Liver (tissue), 9 donors: Measurements from ENCODE around the gene GPR15LG. TPM values are rescaled to one million over a fixed set of nuclear protein-coding genes. Genes with fewer than 3 reads are reported as not detected.

ENCODE experiments used
- DNase-seq: peaks from one replicate; pipeline ENCODE4 v3.0.0-alpha.2; 2017; ENCODE audit warnings: low spot score
- H3K27ac ChIP-seq, 2 donors: one replicate each; pipeline ENCODE4 v1.7.0; 2013; ENCODE audit warnings: inconsistent platforms in 2 of 2, low read length in 2 of 2, control low read depth in 1 of 2, low read depth in 1 of 2, mild to moderate bottlenecking in 1 of 2
- H3K27me3 ChIP-seq, 4 donors: one replicate each; pipeline versions ENCODE4 v1.6.1 to v1.7.0; 2013; ENCODE audit warnings: low read length in 3 of 4, inconsistent platforms in 1 of 4, mild to moderate bottlenecking in 1 of 4, moderate library complexity in 1 of 4; ENCODE audit not compliant: control insufficient read depth in 4 of 4, insufficient read depth in 4 of 4
- H3K36me3 ChIP-seq, 4 donors: one replicate each; pipeline versions ENCODE4 v1.6.1 to v1.7.0; 2013; ENCODE audit warnings: low read length in 3 of 4, mild to moderate bottlenecking in 3 of 4, low read depth in 1 of 4, moderate library complexity in 1 of 4; ENCODE audit not compliant: control insufficient read depth in 4 of 4, insufficient read depth in 3 of 4
- H3K4me1 ChIP-seq, 4 donors: one replicate each; pipeline versions ENCODE4 v1.6.1 to v1.7.0; 2013; ENCODE audit warnings: low read length in 3 of 4, mild to moderate bottlenecking in 3 of 4, moderate library complexity in 1 of 4; ENCODE audit not compliant: control insufficient read depth in 4 of 4, insufficient read depth in 4 of 4
- H3K4me3 ChIP-seq, 3 donors: one replicate each; pipeline versions ENCODE4 v1.6.1 to v1.7.0; 2013; ENCODE audit warnings: low read length in 3 of 3, control low read depth in 1 of 3, low read depth in 1 of 3, mild to moderate bottlenecking in 1 of 3
- H3K9ac ChIP-seq, 2 donors: one replicate each; pipeline ENCODE4 v1.7.0; 2013; ENCODE audit warnings: low read length in 2 of 2, mild to moderate bottlenecking in 2 of 2, moderate library complexity in 2 of 2, control low read depth in 1 of 2, low read depth in 1 of 2
- H3K9me3 ChIP-seq, 4 donors: one replicate each; pipeline versions ENCODE4 v1.6.1 to v1.7.0; 2013; ENCODE audit warnings: low read length in 3 of 4; ENCODE audit not compliant: control insufficient read depth in 4 of 4
- ATF3 ChIP-seq: IDR thresholded peaks from 2 replicates; pipeline ENCODE4 v1.6.1; 2016; ENCODE audit warnings: antibody characterized with exemption
- CTCF ChIP-seq: fragments of 150-350 bp; IDR thresholded peaks from 2 replicates; pipeline ENCODE4 v1.5.1; 2017; ENCODE audit warnings: improper control_type of control experiment, low read depth, low read length; ENCODE audit not compliant: missing input control
- EGR1 ChIP-seq, 2 donors: IDR thresholded peaks; 2 replicates each; pipeline ENCODE4 v1.6.1; 2016 to 2018; ENCODE audit warnings: antibody characterized with exemption in 2 of 2, low read depth in 2 of 2
- FOXA1 ChIP-seq: IDR thresholded peaks from 2 replicates; pipeline ENCODE4 v1.6.1; 2016; ENCODE audit warnings: antibody characterized with exemption
- GABPA ChIP-seq, 2 donors: IDR thresholded peaks in 1 of 2; conservative IDR thresholded peaks in 1 of 2; 2 replicates each; pipeline ENCODE4 v1.6.1; 2016; ENCODE audit warnings: antibody characterized with exemption in 2 of 2, mild to moderate bottlenecking in 1 of 2, moderate library complexity in 1 of 2
- HNF4G ChIP-seq: IDR thresholded peaks from 2 replicates; pipeline ENCODE4 v1.6.1; 2016; ENCODE audit warnings: antibody characterized with exemption
- JUND ChIP-seq, 2 donors: IDR thresholded peaks; 2 replicates each; pipeline ENCODE4 v1.6.1; 2016; ENCODE audit warnings: antibody characterized with exemption in 2 of 2
- MAX ChIP-seq: IDR thresholded peaks from 2 replicates; pipeline ENCODE4 v1.6.1; 2016; ENCODE audit warnings: antibody characterized with exemption
- RAD21 ChIP-seq, 2 donors: IDR thresholded peaks; 2 replicates each; pipeline ENCODE4 v1.6.1; 2016; ENCODE audit warnings: antibody characterized with exemption in 2 of 2, mild to moderate bottlenecking in 2 of 2
- REST ChIP-seq: IDR thresholded peaks from 2 replicates; pipeline ENCODE4 v1.6.1; 2016; ENCODE audit warnings: antibody characterized with exemption, mild to moderate bottlenecking
- RXRA ChIP-seq, 2 donors: IDR thresholded peaks; 2 replicates each; pipeline ENCODE4 v1.6.1; 2017 to 2018; ENCODE audit warnings: antibody characterized with exemption in 2 of 2, mild to moderate bottlenecking in 1 of 2
- SP1 ChIP-seq: IDR thresholded peaks from 2 replicates; pipeline ENCODE4 v1.6.1; 2018; ENCODE audit warnings: antibody characterized with exemption, mild to moderate bottlenecking
- TAF1 ChIP-seq: conservative IDR thresholded peaks from 2 replicates; pipeline ENCODE4 v1.6.1; 2016; ENCODE audit warnings: antibody characterized with exemption, mild to moderate bottlenecking
- YY1 ChIP-seq: IDR thresholded peaks from 2 replicates; pipeline ENCODE4 v1.6.1; 2016; ENCODE audit warnings: antibody characterized with exemption, mild to moderate bottlenecking
- WGBS: extraction: QIAGEN DNeasy Blood & Tissue Kit; methylation state at CpG from one replicate; pipeline ENCODE4 v1.1.7; 2013; 5-methylcytosine and 5-hydroxymethylcytosine counted together
- polyA plus RNA-seq, 2 donors: library from polyadenylated mRNA; stranded (reverse) in 1 of 2; unstranded in 1 of 2; fragments of 200-250 nt in 1 of 2; fragments of >200 nt in 1 of 2; fragmentation: Nextera tagmentation in 1 of 2; extraction: Ambion mirVana in 1 of 2; gene quantifications; one replicate each; pipeline versions ENCODE4 v1.2.1 to v1.2.3, GENCODE V29; 2013 to 2015
- total RNA-seq, 2 donors: library from RNA; depleted of rRNA; stranded (reverse); fragments of >200 nt; gene quantifications; one replicate each; pipeline ENCODE4 v1.2.3, GENCODE V29; 2014
- donor health status: healthy.
- donor health status: healthy.
- donor health status: healthy.
- donor health status: healthy.
- donor health status: healthy.

The GPR15LG gene
- total and polyA plus RNA-seq, 4 donors: not detected

GRCh38 chr10:84163996-84164395, 9.6 kb upstream of the GPR15LG start:
- WGBS: 62% methylated on average over 2 of the region's 2 CpGs
- Histone ChIP-seq H3K9ac (no peak overlapping the region), H3K36me3 (no peaks in the 10 kb centered on the region), H3K9me3 (no peaks in the 10 kb centered on the region), H3K27me3 (peaks cover 0 to 4% (median 1%) of the 10 kb centered on the region in 4 donors), H3K27ac (no peak overlapping the region), H3K4me3 (no peak overlapping the region), H3K4me1 (peaks cover 0 to 2% (median 0%) of the 10 kb centered on the region in 4 donors)
- TF ChIP-seq FOXA1 (no peak), RAD21 (IDR thresholded peaks at IDR 0.05) (no peak), TAF1 (no peak), GABPA (IDR thresholded peaks at IDR 0.05 in 1 of 2, conservative IDR thresholded peaks at IDR 0.05 in 1 of 2) (no peak), YY1 (no peak), REST (no peak), JUND (IDR thresholded peaks at IDR 0.05) (no peak), SP1 (no peak), HNF4G (no peak), CTCF (no peak), MAX (no peak), EGR1 (IDR thresholded peaks at IDR 0.05; ENCODE audit: low read depth in 2 of 2) (no peak), RXRA (IDR thresholded peaks at IDR 0.05) (no peak), ATF3 (no peak)
- DNase-seq: no peak

- Histone ChIP-seq H3K9ac (no peak overlapping the region), H3K27me3 (peaks cover 0 to 4% (median 1%) of the 10 kb centered on the region in 4 donors)
- DNase-seq: no peak
Measured at GRCh38 chr10:84164442-84164841, 9.2 kb upstream of the GPR15LG start.

More at GRCh38 chr10:84164442-84164841, 9.2 kb upstream of the GPR15LG start:
- 40% methylated on average over 2 of the region's 2 CpGs for WGBS
- H3K9me3 ChIP-seq: no peaks in the 10 kb centered on the region
- peaks cover 0 to under 1% (median 0%) of the 10 kb centered on the region in 4 donors for H3K4me1 ChIP-seq
- H3K36me3 ChIP-seq: no peaks in the 10 kb centered on the region
- H3K4me3 ChIP-seq: no peak overlapping the region
- no peak overlapping the region for H3K27ac ChIP-seq
- TF ChIP-seq RXRA (IDR thresholded peaks at IDR 0.05): no peak
